AG10803 (cell line): Measurements from ENCODE around the gene MFN1.
A peak's percentile ranks its signal among the peaks of the same experiment; 100 is the strongest.

Experiments used
- DNase-seq: peaks from one replicate; pipeline ENCODE4 v3.0.0; 2010; ENCODE audit warnings: low read depth
- H3K4me3 ChIP-seq: 2 replicates; pipeline ENCODE4 v1.5.1; 2011; ENCODE audit warnings: mild to moderate bottlenecking, low read length, control low read depth
- TF ChIP-seq, protein P1 (sequence below): conservative IDR thresholded peaks from 2 replicates; pipeline ENCODE4 v1.5.1; 2011; ENCODE audit warnings: mild to moderate bottlenecking, low read length, control low read depth, inconsistent platforms

Gene MFN1

GRCh38 chr3:179323197-179324110 lies 24.1 kb upstream of the MFN1 start:
- DNase-seq: peak; percentile 75
- TF ChIP-seq, protein P1, sequence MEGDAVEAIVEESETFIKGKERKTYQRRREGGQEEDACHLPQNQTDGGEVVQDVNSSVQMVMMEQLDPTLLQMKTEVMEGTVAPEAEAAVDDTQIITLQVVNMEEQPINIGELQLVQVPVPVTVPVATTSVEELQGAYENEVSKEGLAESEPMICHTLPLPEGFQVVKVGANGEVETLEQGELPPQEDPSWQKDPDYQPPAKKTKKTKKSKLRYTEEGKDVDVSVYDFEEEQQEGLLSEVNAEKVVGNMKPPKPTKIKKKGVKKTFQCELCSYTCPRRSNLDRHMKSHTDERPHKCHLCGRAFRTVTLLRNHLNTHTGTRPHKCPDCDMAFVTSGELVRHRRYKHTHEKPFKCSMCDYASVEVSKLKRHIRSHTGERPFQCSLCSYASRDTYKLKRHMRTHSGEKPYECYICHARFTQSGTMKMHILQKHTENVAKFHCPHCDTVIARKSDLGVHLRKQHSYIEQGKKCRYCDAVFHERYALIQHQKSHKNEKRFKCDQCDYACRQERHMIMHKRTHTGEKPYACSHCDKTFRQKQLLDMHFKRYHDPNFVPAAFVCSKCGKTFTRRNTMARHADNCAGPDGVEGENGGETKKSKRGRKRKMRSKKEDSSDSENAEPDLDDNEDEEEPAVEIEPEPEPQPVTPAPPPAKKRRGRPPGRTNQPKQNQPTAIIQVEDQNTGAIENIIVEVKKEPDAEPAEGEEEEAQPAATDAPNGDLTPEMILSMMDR: no peak
- peak overlapping the region; percentile 91 for H3K4me3 ChIP-seq

DNA sequence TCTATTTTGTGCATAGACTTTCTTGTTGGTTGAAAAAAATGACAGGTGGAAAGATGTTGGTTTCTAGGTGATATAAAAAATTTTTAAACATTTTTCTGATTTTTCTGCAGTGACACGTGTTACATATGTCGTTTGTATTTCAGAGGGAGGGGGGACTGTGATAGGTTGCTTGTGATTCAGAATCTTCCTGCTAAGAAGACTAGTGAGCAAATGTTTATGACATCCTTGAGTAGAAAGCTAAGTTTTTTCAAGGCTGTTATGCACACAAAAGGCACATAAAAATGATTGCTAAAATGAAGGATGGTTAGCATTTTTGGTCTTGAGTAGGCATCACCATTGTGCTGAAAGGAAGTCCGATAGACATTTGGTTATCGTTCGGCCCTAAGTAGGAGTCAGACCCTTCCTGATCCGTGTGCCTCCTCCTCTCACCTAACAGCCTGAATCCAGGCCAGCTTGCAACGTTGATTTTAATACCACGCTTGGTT lies 23.2 kb upstream of the MFN1 start:
- TF ChIP-seq, protein P1: no peak
- peak; percentile 37 for DNase-seq
- H3K4me3 ChIP-seq: peak overlapping the region; percentile 91

DNA sequence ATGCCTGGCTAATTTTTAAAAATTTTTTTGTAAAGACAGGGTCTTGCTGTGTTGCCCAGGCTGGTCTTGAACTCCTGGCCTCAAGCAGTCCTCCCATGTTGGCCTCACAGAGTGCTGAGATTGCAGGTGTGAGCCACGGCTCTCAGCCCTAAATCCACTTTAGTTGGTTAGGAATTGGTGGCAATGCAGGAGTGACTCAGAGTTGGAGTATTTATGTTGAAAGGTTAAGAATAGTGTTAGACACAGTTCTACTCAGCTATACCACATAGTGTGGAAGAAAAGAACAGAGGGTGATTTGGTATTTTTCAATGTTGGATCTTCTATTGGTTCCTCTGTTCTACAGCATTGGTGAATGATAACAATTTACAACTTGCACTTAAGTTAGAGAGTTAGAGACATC lies 17.1 kb upstream of the MFN1 start:
- no peak for DNase-seq
- H3K4me3 ChIP-seq: no peak overlapping the region
- TF ChIP-seq, protein P1: no peak

GRCh38 chr3:179332240-179332639 lies 15.3 kb upstream of the MFN1 start:
- no peak for DNase-seq
- TF ChIP-seq, protein P1: no peak
- H3K4me3 ChIP-seq: no peak overlapping the region

GRCh38 chr3:179333084-179333483 lies 14.4 kb upstream of the MFN1 start:
- TF ChIP-seq, protein P1: no peak
- H3K4me3 ChIP-seq: no peak overlapping the region
- DNase-seq: no peak

- no peak overlapping the region for H3K4me3 ChIP-seq
- TF ChIP-seq, protein P1: no peak
- peak; percentile 14 for DNase-seq
These were observed 11.1 kb upstream of the MFN1 start for GRCh38 chr3:179336345-179336929.
